Esophagus squamous epithelium (tissue), 5 donors: ENCODE data around the gene HES5. TPM values are rescaled to one million over a fixed set of nuclear protein-coding genes. Genes with fewer than 3 reads are reported as not detected.

Experiments used
- DNase-seq: peaks from one replicate; lab custom pipeline; 2025; lab: John Stamatoyannopoulos, UW
- H3K27ac ChIP-seq, 4 donors: fragments of 200-600 bp; sonication (generic); one replicate each; pipeline ENCODE4 v1.5.1; 2016 to 2019; ENCODE audit warnings: mild to moderate bottlenecking in 1 of 4
- H3K27me3 ChIP-seq, 4 donors: fragments of 200-600 bp; sonication (generic); 1 replicate in 3 of 4; 2 replicates in 1 of 4; pipeline versions ENCODE4 v1.5.1 to v1.6.0; 2017 to 2021; ENCODE audit warnings: antibody characterized with exemption in 1 of 4
- H3K36me3 ChIP-seq, 3 donors: fragments of 200-600 bp; sonication (generic); one replicate each; pipeline ENCODE4 v1.5.1; 2016 to 2019
- H3K4me1 ChIP-seq, 3 donors: fragments of 200-600 bp; sonication (generic); one replicate each; pipeline ENCODE4 v1.5.1; 2017 to 2019
- H3K4me3 ChIP-seq, 4 donors: fragments of 200-600 bp; sonication (generic); 1 replicate in 3 of 4; 2 replicates in 1 of 4; pipeline ENCODE4 v1.5.1; 2016 to 2019; ENCODE audit warnings: mild to moderate bottlenecking in 2 of 4, moderate library complexity in 1 of 4
- H3K9me3 ChIP-seq, 3 donors: fragments of 200-600 bp; sonication (generic); one replicate each; pipeline ENCODE4 v1.5.1; 2016 to 2019
- CTCF ChIP-seq, 6 experiments: fragments of 450-650 bp in 4 of 6; fragments of 200-600 bp in 2 of 6; sonication (generic) in 2 of 6; IDR thresholded peaks; one replicate each; pipeline ENCODE4 v1.5.1; 2016 to 2019; ENCODE audit warnings: antibody characterized with exemption in 6 of 6, mild to moderate bottlenecking in 4 of 6, moderate library complexity in 4 of 6
- POLR2A ChIP-seq, 4 donors: fragments of 450-650 bp; IDR thresholded peaks; one replicate each; pipeline ENCODE4 v1.6.1; 2017; ENCODE audit warnings: antibody characterized with exemption in 4 of 4, mild to moderate bottlenecking in 4 of 4, moderate library complexity in 3 of 4
- WGBS, 2 donors: methylation state at CpG; one replicate each; pipeline ENCODE4 v1.1.5; 2018; 5-methylcytosine and 5-hydroxymethylcytosine counted together
- intact Hi-C: fragments of 100-400 bp; cut with DNase I; formaldehyde crosslinking; loops from one replicate; pipeline ENCODE4 v1.15.0; 2022
- total RNA-seq, 4 donors: library from RNA; depleted of rRNA; stranded (reverse); fragments of >200 nt; gene quantifications; one replicate each; pipeline ENCODE4 v1.1.0, GENCODE V29; 2016
- donor health status: DM: yes; HTN: yes; CAD: no.

HES5 gene
- total RNA-seq, 4 donors from 2014 or later = 0.35 to 0.76 (median 0.70) TPM; not detected in 1

- Histone ChIP-seq H3K27ac (no peak overlapping the region), H3K4me3 (no peak overlapping the region), H3K4me1 (no peaks in the 10 kb centered on the region), H3K36me3 (peaks cover 0 to 17% (median 6%) of the 10 kb centered on the region in 3 donors), H3K27me3 (peaks cover 0 to 44% (median 0%) of the 10 kb centered on the region in 4 donors), H3K9me3 (no peaks in the 10 kb centered on the region)
- TF ChIP-seq CTCF (IDR thresholded peaks at IDR 0.05) = no peak
- no peak for TF ChIP-seq POLR2A (IDR thresholded peaks at IDR 0.05)
- DNase-seq = no peak
- intact Hi-C loops = no loop called here
- 29 to 91% methylated on average over 2 to 4 of the region's 16 CpGs for WGBS, 2 donors
These were observed 37.1 kb upstream of the HES5 start for GRCh38 chr1:2567083-2567679.

GRCh38 chr1:2566101-2567045 is 36.3 kb upstream of the HES5 start:
- Histone ChIP-seq H3K4me1 (no peaks in the 10 kb centered on the region), H3K4me3 (no peak overlapping the region), H3K36me3 (peaks cover 0 to 25% (median 11%) of the 10 kb centered on the region in 3 donors), H3K27ac (no peak overlapping the region), H3K9me3 (no peaks in the 10 kb centered on the region), H3K27me3 (peaks cover 0 to 44% (median 0%) of the 10 kb centered on the region in 4 donors)
- intact Hi-C loops = no loop called here
- DNase-seq = no peak
- TF ChIP-seq CTCF (IDR thresholded peaks at IDR 0.05) (no peak), POLR2A (IDR thresholded peaks at IDR 0.05) (no peak)
- WGBS, 2 donors = 70 to 76% methylated on average over 16 to 28 of the region's 34 CpGs

GRCh38 chr1:2564815-2565374 is 34.8 kb upstream of the HES5 start:
- Histone ChIP-seq H3K27me3 (peaks cover 0 to 34% (median 0%) of the 10 kb centered on the region in 4 donors), H3K36me3 (peaks cover 2 to 40% (median 11%) of the 10 kb centered on the region in 3 donors), H3K27ac (no peak overlapping the region), H3K9me3 (no peaks in the 10 kb centered on the region), H3K4me1 (peaks cover 0 to under 1% (median 0%) of the 10 kb centered on the region in 3 donors), H3K4me3 (no peak overlapping the region)
- intact Hi-C loops = no loop called here
- DNase-seq = no peak
- WGBS, 2 donors = 8 to 45% methylated on average over 6 to 12 of the region's 14 CpGs
- TF ChIP-seq POLR2A (IDR thresholded peaks at IDR 0.05) (no peak), CTCF (IDR thresholded peaks at IDR 0.05) (no peak)

GRCh38 chr1:2564006-2564814 is 34.1 kb upstream of the HES5 start:
- no peak for TF ChIP-seq CTCF (IDR thresholded peaks at IDR 0.05)
- Histone ChIP-seq H3K36me3 (peaks cover 9 to 47% (median 11%) of the 10 kb centered on the region in 3 donors), H3K27ac (no peak overlapping the region), H3K27me3 (peaks cover 0 to 30% (median 0%) of the 10 kb centered on the region in 4 donors), H3K4me1 (peaks cover 0 to 7% (median 0%) of the 10 kb centered on the region in 3 donors), H3K4me3 (no peak overlapping the region), H3K9me3 (no peaks in the 10 kb centered on the region)
- 64 to 83% methylated on average over 6 to 9 of the region's 20 CpGs for WGBS, 2 donors
- DNase-seq = no peak
- intact Hi-C loops = no loop called here
